Measurements from ENCODE around the gene CRPPA. TPM values are rescaled to one million over a fixed set of nuclear protein-coding genes. Genes with fewer than 3 reads are reported as not detected.

The CRPPA gene
- polyA plus RNA-seq, 4 donors: 0.34 to 2.3 (median 0.45) TPM; not detected in 1

DNA sequence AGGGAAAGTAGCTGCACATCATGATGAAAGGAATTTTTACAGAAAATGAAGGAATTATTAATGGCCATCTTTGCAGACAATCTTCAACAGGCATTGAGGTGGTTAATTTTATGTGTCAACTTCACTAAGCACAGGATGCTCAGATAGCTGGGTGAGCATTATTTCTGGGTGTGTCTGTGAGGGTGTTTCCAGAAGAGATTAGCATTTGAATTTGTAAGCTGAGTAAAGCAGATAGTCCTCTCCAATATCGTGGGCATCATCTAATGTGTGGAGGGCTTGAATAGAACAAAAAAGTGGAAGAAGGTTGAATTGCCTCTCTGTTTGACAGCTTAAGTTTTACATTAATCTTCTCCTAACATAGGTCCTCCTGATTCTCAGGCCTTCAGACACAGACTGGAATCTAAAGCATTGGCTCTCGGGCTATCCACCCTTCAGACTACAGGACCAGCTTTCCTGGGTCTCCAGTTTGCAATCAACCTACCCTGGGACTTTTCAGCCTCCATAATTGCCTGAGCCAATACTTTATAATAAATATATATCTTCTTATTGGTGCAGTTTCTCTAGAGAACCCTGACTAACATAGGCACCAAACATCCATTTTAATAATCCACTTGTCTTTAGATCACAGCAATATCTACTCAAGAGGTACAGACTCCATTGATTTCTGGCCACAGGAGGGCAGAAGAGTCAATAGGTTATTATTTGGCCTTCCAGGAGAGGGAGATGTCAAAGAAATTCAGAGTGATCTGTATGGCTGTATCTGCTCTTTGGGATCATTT is 10.5 kb upstream of the CRPPA start:
- Histone ChIP-seq H3K4me1 (ENCODE audit: control insufficient read depth in 3 of 3, insufficient read depth in 2 of 3, low read depth in 1 of 3, low read length in 2 of 3) (no peaks in the 10 kb centered on the region), H3K27me3 (ENCODE audit: control insufficient read depth in 3 of 3, insufficient read depth in 3 of 3, low read length in 3 of 3) (no peaks in the 10 kb centered on the region), H3K4me3 (ENCODE audit: low read depth in 1 of 3, low read length in 3 of 3) (no peak overlapping the region), H3K27ac (ENCODE audit: low read depth in 1 of 3, low read length in 2 of 3) (no peak overlapping the region), H3K9me3 (ENCODE audit: control insufficient read depth in 2 of 2, insufficient read depth in 1 of 2, low read depth in 1 of 2, low read length in 1 of 2) (no peaks in the 10 kb centered on the region), H3K36me3 (ENCODE audit: control insufficient read depth in 3 of 3, insufficient read depth in 2 of 3, low read depth in 1 of 3, low read length in 3 of 3) (no peaks in the 10 kb centered on the region)
- 85 to 94% (median 93%) methylated on average over 2 of the region's 2 CpGs for WGBS, 3 donors
- FAIRE-seq (no peak), DNase-seq (peak; percentile 62 to 66)

DNA sequence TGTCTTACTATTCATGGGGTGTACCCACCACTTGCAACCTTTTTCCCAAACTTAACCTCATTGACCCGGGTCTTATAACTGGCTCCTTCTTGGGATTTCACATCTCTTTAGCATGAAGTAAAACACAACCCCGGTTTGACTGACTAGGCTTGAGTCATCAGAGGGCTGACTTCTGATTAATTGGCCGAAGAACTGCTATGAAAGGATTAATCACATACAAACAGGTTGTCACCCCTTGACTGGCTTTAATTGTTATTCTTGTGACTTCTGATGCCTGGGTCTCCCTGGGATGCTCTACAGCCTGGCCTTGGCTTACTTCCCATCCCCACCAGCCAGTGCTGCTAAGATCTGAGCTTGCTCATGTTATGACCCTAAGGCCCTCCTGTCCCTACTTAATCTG is 8.8 kb upstream of the CRPPA start:
- DNase-seq: no peak
- FAIRE-seq: no peak
- no peak overlapping the region for H3K4me3 ChIP-seq (ENCODE audit: low read depth in 1 of 3, low read length in 3 of 3)
- H3K27ac ChIP-seq (ENCODE audit: low read depth in 1 of 3, low read length in 2 of 3): no peak overlapping the region
- H3K36me3 ChIP-seq (ENCODE audit: control insufficient read depth in 3 of 3, insufficient read depth in 2 of 3, low read depth in 1 of 3, low read length in 3 of 3): no peaks in the 10 kb centered on the region
- no peaks in the 10 kb centered on the region for H3K9me3 ChIP-seq (ENCODE audit: control insufficient read depth in 2 of 2, insufficient read depth in 1 of 2, low read depth in 1 of 2, low read length in 1 of 2)
- H3K4me1 ChIP-seq (ENCODE audit: control insufficient read depth in 3 of 3, insufficient read depth in 2 of 3, low read depth in 1 of 3, low read length in 2 of 3): no peaks in the 10 kb centered on the region
- 77 to 88% (median 80%) methylated on average over 3 of the region's 3 CpGs for WGBS, 3 donors
- H3K27me3 ChIP-seq (ENCODE audit: control insufficient read depth in 3 of 3, insufficient read depth in 3 of 3, low read length in 3 of 3): no peaks in the 10 kb centered on the region

DNA sequence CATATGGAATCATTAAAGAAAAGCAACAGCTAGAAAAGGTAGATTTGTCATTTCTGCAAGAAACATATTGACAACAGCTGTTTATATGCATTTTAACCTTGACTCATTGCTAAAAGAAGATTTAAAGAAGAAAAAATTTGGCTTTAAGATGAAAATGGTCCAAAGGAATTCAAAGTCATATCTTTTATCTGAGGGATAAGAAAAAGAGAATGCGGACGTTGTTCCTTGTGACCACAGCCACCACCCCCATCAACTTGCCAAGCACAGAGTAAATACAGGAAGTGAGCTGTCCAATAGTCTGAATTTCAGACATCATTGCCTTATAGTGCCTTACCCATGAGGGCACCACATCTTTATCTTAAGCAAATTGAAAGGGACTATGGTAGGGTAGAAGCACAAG is 7.3 kb upstream of the CRPPA start:
- FAIRE-seq: no peak
- H3K27ac ChIP-seq (ENCODE audit: low read depth in 1 of 3, low read length in 2 of 3): no peak overlapping the region
- H3K27me3 ChIP-seq (ENCODE audit: control insufficient read depth in 3 of 3, insufficient read depth in 3 of 3, low read length in 3 of 3): no peaks in the 10 kb centered on the region
- no peaks in the 10 kb centered on the region for H3K4me1 ChIP-seq (ENCODE audit: control insufficient read depth in 3 of 3, insufficient read depth in 2 of 3, low read depth in 1 of 3, low read length in 2 of 3)
- H3K4me3 ChIP-seq (ENCODE audit: low read depth in 1 of 3, low read length in 3 of 3): no peak overlapping the region
- DNase-seq: peak in 1 of 2 donors; percentile 14
- no peaks in the 10 kb centered on the region for H3K36me3 ChIP-seq (ENCODE audit: control insufficient read depth in 3 of 3, insufficient read depth in 2 of 3, low read depth in 1 of 3, low read length in 3 of 3)
- WGBS, 3 donors: 36 to 37% (median 36%) methylated on average over 2 of the region's 2 CpGs
- no peaks in the 10 kb centered on the region for H3K9me3 ChIP-seq (ENCODE audit: control insufficient read depth in 2 of 2, insufficient read depth in 1 of 2, low read depth in 1 of 2, low read length in 1 of 2)

DNA sequence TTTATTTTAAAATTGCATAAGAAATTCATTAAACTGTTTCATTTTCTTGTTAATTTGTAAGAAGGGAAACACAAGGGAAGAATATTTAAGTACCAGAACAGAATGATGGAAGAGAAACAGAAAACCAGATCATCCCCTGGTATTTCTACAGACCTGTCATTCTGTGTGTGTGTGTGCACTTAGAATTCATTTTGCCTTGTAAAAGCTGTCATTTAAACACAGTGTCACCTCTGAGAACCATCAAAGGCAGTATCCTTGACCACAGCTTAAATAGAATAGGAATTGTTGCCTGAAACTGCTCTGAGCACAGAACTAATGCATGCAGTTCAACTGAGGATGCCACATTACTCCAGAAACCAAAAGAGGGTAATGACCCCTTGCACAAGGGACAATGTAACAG is 6.8 kb upstream of the CRPPA start:
- H3K27me3 ChIP-seq (ENCODE audit: control insufficient read depth in 3 of 3, insufficient read depth in 3 of 3, low read length in 3 of 3): no peaks in the 10 kb centered on the region
- H3K4me1 ChIP-seq (ENCODE audit: control insufficient read depth in 3 of 3, insufficient read depth in 2 of 3, low read depth in 1 of 3, low read length in 2 of 3): no peaks in the 10 kb centered on the region
- H3K9me3 ChIP-seq (ENCODE audit: control insufficient read depth in 2 of 2, insufficient read depth in 1 of 2, low read depth in 1 of 2, low read length in 1 of 2): no peaks in the 10 kb centered on the region
- no peak for DNase-seq
- no peak overlapping the region for H3K27ac ChIP-seq (ENCODE audit: low read depth in 1 of 3, low read length in 2 of 3)
- no peak for FAIRE-seq
- no peaks in the 10 kb centered on the region for H3K36me3 ChIP-seq (ENCODE audit: control insufficient read depth in 3 of 3, insufficient read depth in 2 of 3, low read depth in 1 of 3, low read length in 3 of 3)
- H3K4me3 ChIP-seq (ENCODE audit: low read depth in 1 of 3, low read length in 3 of 3): no peak overlapping the region

DNA sequence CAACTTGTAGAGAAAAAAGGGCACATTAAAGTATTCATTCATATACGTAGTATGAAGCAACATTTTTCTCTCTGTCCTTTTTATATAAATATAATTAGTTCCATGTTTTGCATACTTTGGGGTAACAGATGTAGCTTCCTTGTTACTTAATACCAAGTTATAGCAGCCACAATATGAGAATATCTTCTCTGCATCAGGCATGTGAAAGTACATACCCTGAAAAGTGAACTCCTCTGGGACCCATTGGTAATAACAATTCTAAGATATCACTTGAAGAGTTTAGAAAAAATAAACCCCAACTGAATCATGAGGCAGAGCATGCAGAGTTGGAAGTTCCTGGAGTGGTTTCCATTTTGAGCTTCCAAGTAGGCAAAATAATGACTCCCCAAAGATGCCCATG is 2.4 kb upstream of the CRPPA start:
- Histone ChIP-seq H3K4me3 (ENCODE audit: low read depth in 1 of 3, low read length in 3 of 3) (no peak overlapping the region), H3K36me3 (ENCODE audit: control insufficient read depth in 3 of 3, insufficient read depth in 2 of 3, low read depth in 1 of 3, low read length in 3 of 3) (no peaks in the 10 kb centered on the region), H3K27me3 (ENCODE audit: control insufficient read depth in 3 of 3, insufficient read depth in 3 of 3, low read length in 3 of 3) (no peaks in the 10 kb centered on the region), H3K9me3 (ENCODE audit: control insufficient read depth in 2 of 2, insufficient read depth in 1 of 2, low read depth in 1 of 2, low read length in 1 of 2) (no peaks in the 10 kb centered on the region), H3K4me1 (ENCODE audit: control insufficient read depth in 3 of 3, insufficient read depth in 2 of 3, low read depth in 1 of 3, low read length in 2 of 3) (peaks cover 0 to 17% (median 6%) of the 10 kb centered on the region in 3 donors), H3K27ac (ENCODE audit: low read depth in 1 of 3, low read length in 2 of 3) (no peak overlapping the region)
- DNase-seq (no peak), FAIRE-seq (no peak)
- 37 to 81% (median 53%) methylated on average over 1 of the region's 1 CpG for WGBS, 3 donors

DNA sequence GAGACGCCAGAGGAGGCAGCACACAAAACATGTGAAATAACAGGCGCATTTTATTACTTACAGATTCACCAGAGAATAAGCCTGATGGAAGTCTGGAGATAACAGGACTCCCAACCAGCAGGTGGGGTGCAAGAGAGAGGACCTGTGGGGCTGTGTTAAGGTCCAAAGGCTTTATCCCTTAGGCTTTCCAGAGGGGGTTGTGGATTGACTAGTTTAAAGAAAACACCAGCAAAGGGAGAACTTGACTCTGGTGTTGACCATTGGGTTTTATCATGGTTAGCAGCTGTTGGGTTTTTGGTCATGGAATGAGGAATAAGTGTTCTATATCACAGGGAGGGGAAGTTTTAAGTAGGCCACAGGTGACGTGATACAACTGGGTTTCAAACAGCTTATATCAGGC is 1.6 kb upstream of the CRPPA start:
- H3K9me3 ChIP-seq (ENCODE audit: control insufficient read depth in 2 of 2, insufficient read depth in 1 of 2, low read depth in 1 of 2, low read length in 1 of 2): no peaks in the 10 kb centered on the region
- H3K36me3 ChIP-seq (ENCODE audit: control insufficient read depth in 3 of 3, insufficient read depth in 2 of 3, low read depth in 1 of 3, low read length in 3 of 3): no peaks in the 10 kb centered on the region
- H3K4me3 ChIP-seq (ENCODE audit: low read depth in 1 of 3, low read length in 3 of 3): no peak overlapping the region
- no peak overlapping the region for H3K27ac ChIP-seq (ENCODE audit: low read depth in 1 of 3, low read length in 2 of 3)
- no peaks in the 10 kb centered on the region for H3K27me3 ChIP-seq (ENCODE audit: control insufficient read depth in 3 of 3, insufficient read depth in 3 of 3, low read length in 3 of 3)
- no peak for FAIRE-seq
- peaks cover 0 to 17% (median 6%) of the 10 kb centered on the region in 3 donors for H3K4me1 ChIP-seq (ENCODE audit: control insufficient read depth in 3 of 3, insufficient read depth in 2 of 3, low read depth in 1 of 3, low read length in 2 of 3)
- no peak for DNase-seq
- 65 to 81% (median 73%) methylated on average over 3 of the region's 3 CpGs for WGBS, 3 donors

DNA sequence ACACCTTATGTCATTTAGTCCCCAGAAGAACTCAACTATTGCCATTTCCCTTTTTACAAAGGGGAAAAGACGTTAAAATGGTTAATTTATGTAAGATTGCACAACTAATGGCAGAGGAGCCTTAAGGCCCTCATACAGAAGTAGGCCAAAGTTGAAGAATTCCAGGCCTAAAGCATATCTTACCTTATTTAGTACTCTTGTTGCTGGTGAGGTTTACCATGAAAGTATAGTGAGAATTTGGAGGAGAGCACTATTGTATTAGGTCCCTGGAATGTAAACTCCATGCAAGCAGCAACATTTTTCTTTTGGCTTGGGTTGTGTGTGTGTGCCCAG is 731 bp upstream of the CRPPA start:
- Histone ChIP-seq H3K27ac (ENCODE audit: low read depth in 1 of 3, low read length in 2 of 3) (peak overlapping the region in 2 of 3 donors; percentile 93 to 96), H3K4me3 (ENCODE audit: low read depth in 1 of 3, low read length in 3 of 3) (no peak overlapping the region), H3K9me3 (ENCODE audit: control insufficient read depth in 2 of 2, insufficient read depth in 1 of 2, low read depth in 1 of 2, low read length in 1 of 2) (no peaks in the 10 kb centered on the region), H3K4me1 (ENCODE audit: control insufficient read depth in 3 of 3, insufficient read depth in 2 of 3, low read depth in 1 of 3, low read length in 2 of 3) (peaks cover 0 to 17% (median 6%) of the 10 kb centered on the region in 3 donors), H3K27me3 (ENCODE audit: control insufficient read depth in 3 of 3, insufficient read depth in 3 of 3, low read length in 3 of 3) (no peaks in the 10 kb centered on the region), H3K36me3 (ENCODE audit: control insufficient read depth in 3 of 3, insufficient read depth in 2 of 3, low read depth in 1 of 3, low read length in 3 of 3) (no peaks in the 10 kb centered on the region)
- DNase-seq: no peak
- 19 to 44% (median 34%) methylated on average over 1 of the region's 1 CpG for WGBS, 3 donors
- no peak for FAIRE-seq

DNA sequence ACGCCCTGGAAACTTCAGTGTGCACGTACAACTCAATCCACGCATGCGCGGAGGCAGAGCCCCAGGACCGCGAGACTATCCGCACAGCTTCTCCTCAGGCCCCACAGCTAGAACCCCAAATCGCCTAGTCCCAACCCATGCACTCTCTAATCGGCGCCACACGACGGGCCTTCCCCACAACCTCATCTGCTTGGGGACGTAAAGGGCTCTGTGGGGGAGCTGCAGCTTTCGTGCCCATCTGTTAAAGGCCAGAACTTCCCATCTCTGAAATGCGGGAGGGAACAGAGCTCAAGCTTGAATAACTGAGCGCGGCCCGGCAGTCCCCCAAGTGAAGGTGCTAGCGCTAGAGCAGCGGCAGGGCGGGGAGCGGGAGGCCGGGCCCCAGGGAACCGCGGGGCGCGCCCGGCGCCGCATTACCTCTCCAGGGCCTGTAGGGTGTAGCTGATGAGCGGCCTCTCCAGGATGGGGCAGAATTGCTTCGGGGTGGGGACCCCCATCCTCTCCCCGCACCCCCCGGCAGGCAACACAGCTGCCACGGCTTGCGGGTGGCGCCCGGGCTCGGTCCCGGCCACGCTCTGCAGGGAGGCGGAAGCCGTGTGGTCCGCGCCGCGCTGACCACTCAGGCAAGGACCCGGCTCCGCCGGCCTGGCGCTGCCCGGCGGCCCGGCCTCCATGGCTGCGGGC is 547 bp downstream of the CRPPA start:
- no peaks in the 10 kb centered on the region for H3K27me3 ChIP-seq (ENCODE audit: control insufficient read depth in 3 of 3, insufficient read depth in 3 of 3, low read length in 3 of 3)

More for the DNA sequence above, 547 bp downstream of the CRPPA start:
- DNase-seq (peak; percentile 93), FAIRE-seq (no peak)
- Histone ChIP-seq H3K4me3 (ENCODE audit: low read depth in 1 of 3, low read length in 3 of 3) (peak overlapping the region; percentile 50 to 61 (median 55)), H3K36me3 (ENCODE audit: control insufficient read depth in 3 of 3, insufficient read depth in 2 of 3, low read depth in 1 of 3, low read length in 3 of 3) (no peaks in the 10 kb centered on the region), H3K27ac (ENCODE audit: low read depth in 1 of 3, low read length in 2 of 3) (peak overlapping the region; percentile 91 to 96 (median 93)), H3K9me3 (ENCODE audit: control insufficient read depth in 2 of 2, insufficient read depth in 1 of 2, low read depth in 1 of 2, low read length in 1 of 2) (no peaks in the 10 kb centered on the region), H3K4me1 (ENCODE audit: control insufficient read depth in 3 of 3, insufficient read depth in 2 of 3, low read depth in 1 of 3, low read length in 2 of 3) (peaks cover 0 to 17% (median 6%) of the 10 kb centered on the region in 3 donors)
- 0% methylated on average over 44 to 56 of the region's 56 CpGs for WGBS, 3 donors
